Mucosa of gallbladder (tissue), 1 donor: ENCODE measurements around the gene PCDHA11. TPM values are rescaled to one million over a fixed set of nuclear protein-coding genes. Genes with fewer than 3 reads are reported as not detected.

Source experiments
- total RNA-seq: library from RNA; stranded (reverse); gene quantifications from one replicate; pipeline ENCODE4 v1.2.1, GENCODE V29; 2021
- donor health status: DM: no; HTN: no; CAD: no.

Gene PCDHA11
- total RNA-seq, 1 donor from 2014 or later = 2.9 TPM

Other genes starting within 250 kb of the PCDHA11 start
- gene CD14, start 235.8 kb upstream of the PCDHA11 start, total RNA-seq = 104 TPM
- 20.6 TPM for gene TMCO6, start 229.5 kb upstream of the PCDHA11 start, total RNA-seq
- 73.0 TPM for gene NDUFA2, start 221.3 kb upstream of the PCDHA11 start, total RNA-seq
- gene IK, start 221.1 kb upstream of the PCDHA11 start, total RNA-seq = 72.1 TPM
- gene WDR55, start 204.1 kb upstream of the PCDHA11 start, total RNA-seq = 22.1 TPM
- 2.5 TPM for gene DND1, start 195.4 kb upstream of the PCDHA11 start, total RNA-seq
- gene HARS1, start 177.6 kb upstream of the PCDHA11 start, total RNA-seq = 45.5 TPM
- 30.5 TPM for gene HARS2, start 177.5 kb upstream of the PCDHA11 start, total RNA-seq
- 50.9 TPM for gene ZMAT2, start 168.5 kb upstream of the PCDHA11 start, total RNA-seq
- gene PCDHA1, start 82.8 kb upstream of the PCDHA11 start, total RNA-seq = 0.06 TPM
- 0.20 TPM for gene PCDHA2, start 74.1 kb upstream of the PCDHA11 start, total RNA-seq
- 1.9 TPM for gene PCDHA3, start 67.9 kb upstream of the PCDHA11 start, total RNA-seq
- gene PCDHA4, start 61.9 kb upstream of the PCDHA11 start, total RNA-seq = 8.0 TPM
- 1.2 TPM for gene PCDHA5, start 47.3 kb upstream of the PCDHA11 start, total RNA-seq
- gene PCDHA6, start 41.0 kb upstream of the PCDHA11 start, total RNA-seq = 2.0 TPM
- 0.89 TPM for gene PCDHA7, start 34.7 kb upstream of the PCDHA11 start, total RNA-seq
- gene PCDHA8, start 27.8 kb upstream of the PCDHA11 start, total RNA-seq = 0.49 TPM
- gene PCDHA9, start 20.6 kb upstream of the PCDHA11 start, total RNA-seq = 0.29 TPM
- 2.9 TPM for gene PCDHA10, start 13.1 kb upstream of the PCDHA11 start, total RNA-seq
- gene PCDHA12, start 6.4 kb downstream of the PCDHA11 start, total RNA-seq = 10.0 TPM
- gene PCDHA13, start 13.2 kb downstream of the PCDHA11 start, total RNA-seq = 6.7 TPM
- gene PCDHAC1, start 57.3 kb downstream of the PCDHA11 start, total RNA-seq = 12.2 TPM
- gene PCDHAC2, start 97.5 kb downstream of the PCDHA11 start, total RNA-seq = 33.4 TPM
- gene PCDHB1, start 182.4 kb downstream of the PCDHA11 start, total RNA-seq = 0.09 TPM
- 3.6 TPM for gene PCDHB2, start 225.7 kb downstream of the PCDHA11 start, total RNA-seq
- 1.4 TPM for gene PCDHB3, start 231.5 kb downstream of the PCDHA11 start, total RNA-seq